Cardiac muscle cell (in vitro differentiated cells and primary cell): ENCODE results near the gene SEC61G. TPM values are rescaled to one million over a fixed set of nuclear protein-coding genes. Genes with fewer than 3 reads are reported as not detected.

ENCODE experiments used
- DNase-seq, 2 donors: peaks; one replicate each; pipeline versions ENCODE4 v3.0.0 to v3.0.0-alpha.2; 2010 to 2017; ENCODE audit warnings: low read depth in 1 of 2, low spot score in 1 of 2
- H3K27ac ChIP-seq: fragments of 200-600 bp; sonication (generic); 2 replicates; pipeline ENCODE4 v1.5.1; 2016
- H3K27me3 ChIP-seq: fragments of 200-600 bp; sonication (generic); 2 replicates; pipeline ENCODE4 v1.6.0; 2016; ENCODE audit warnings: control low read depth
- H3K36me3 ChIP-seq: fragments of 200-600 bp; sonication (generic); 2 replicates; pipeline ENCODE4 v1.5.1; 2016; ENCODE audit warnings: control low read depth
- H3K4me1 ChIP-seq: fragments of 200-600 bp; sonication (generic); 2 replicates; pipeline ENCODE4 v1.8.1; 2017; ENCODE audit warnings: low read depth, mild to moderate bottlenecking, mixed run types
- H3K4me3 ChIP-seq: fragments of 200-600 bp; sonication (generic); 2 replicates; pipeline ENCODE4 v1.5.1; 2016; ENCODE audit warnings: mild to moderate bottlenecking
- H3K9me3 ChIP-seq: fragments of 200-600 bp; sonication (generic); 2 replicates; pipeline ENCODE4 v1.5.1; 2017; ENCODE audit warnings: low read depth, mild to moderate bottlenecking, control low read depth
- CTCF ChIP-seq: IDR thresholded peaks from 2 replicates; pipeline ENCODE4 v1.5.1; 2012; ENCODE audit warnings: low read depth, mild to moderate bottlenecking, low read length
- polyA plus RNA-seq: library from polyadenylated mRNA; unstranded; fragments of >200 nt; fragmentation: Nextera tagmentation; extraction: Ambion mirVana; gene quantifications from 2 replicates; pipeline ENCODE4 v1.2.1, GENCODE V29; 2016
- total RNA-seq: library from RNA; depleted of rRNA; stranded (reverse); fragments of >200 nt; gene quantifications from 2 replicates; pipeline ENCODE4 v1.2.3, GENCODE V29; 2016

Gene SEC61G
- total and polyA plus RNA-seq, 2 experiments from 2014 or later: 254 to 502 TPM

GRCh38 chr7:54796853-54797252 is 37.8 kb upstream of the SEC61G start:
- no peak overlapping the region for H3K27ac ChIP-seq
- H3K9me3 ChIP-seq: no peaks in the 10 kb centered on the region
- H3K4me3 ChIP-seq: no peak overlapping the region
- no peak for TF ChIP-seq CTCF
- no peaks in the 10 kb centered on the region for H3K27me3 ChIP-seq
- H3K36me3 ChIP-seq: no peaks in the 10 kb centered on the region
- H3K4me1 ChIP-seq: no peaks in the 10 kb centered on the region
- no peak for DNase-seq

GRCh38 chr7:54796150-54796549 is 37.1 kb upstream of the SEC61G start:
- no peak overlapping the region for H3K4me3 ChIP-seq
- H3K9me3 ChIP-seq: no peaks in the 10 kb centered on the region
- no peaks in the 10 kb centered on the region for H3K4me1 ChIP-seq
- no peaks in the 10 kb centered on the region for H3K27me3 ChIP-seq
- H3K27ac ChIP-seq: no peak overlapping the region
- DNase-seq: peak in 1 of 2 donors; percentile 55
- H3K36me3 ChIP-seq: no peaks in the 10 kb centered on the region
- TF ChIP-seq CTCF: no peak

- TF ChIP-seq CTCF: no peak
- H3K4me3 ChIP-seq: no peak overlapping the region
Observed at GRCh38 chr7:54792383-54792782, 33.4 kb upstream of the SEC61G start.

GRCh38 chr7:54788664-54789063 is 29.7 kb upstream of the SEC61G start:
- Histone ChIP-seq H3K4me1 (no peaks in the 10 kb centered on the region), H3K9me3 (no peaks in the 10 kb centered on the region), H3K4me3 (no peak overlapping the region), H3K27ac (no peak overlapping the region), H3K36me3 (no peaks in the 10 kb centered on the region), H3K27me3 (peaks cover 17% of the 10 kb centered on the region)
- peak; percentile 76 for TF ChIP-seq CTCF
- peak; percentile 65 to 87 for DNase-seq

More at GRCh38 chr7:54792383-54792782, 33.4 kb upstream of the SEC61G start:
- Histone ChIP-seq H3K27ac (no peak overlapping the region), H3K4me1 (no peaks in the 10 kb centered on the region), H3K36me3 (no peaks in the 10 kb centered on the region), H3K27me3 (peaks cover 17% of the 10 kb centered on the region), H3K9me3 (no peaks in the 10 kb centered on the region)
- no peak for DNase-seq

- H3K36me3 ChIP-seq: no peaks in the 10 kb centered on the region
- H3K4me1 ChIP-seq: no peaks in the 10 kb centered on the region
- no peak overlapping the region for H3K27ac ChIP-seq
- no peak for TF ChIP-seq CTCF
- H3K4me3 ChIP-seq: no peak overlapping the region
- H3K27me3 ChIP-seq: peaks cover 15% of the 10 kb centered on the region
- H3K9me3 ChIP-seq: no peaks in the 10 kb centered on the region
- no peak for DNase-seq
Observed at GRCh38 chr7:54785261-54785660, 26.2 kb upstream of the SEC61G start.

- Histone ChIP-seq H3K4me1 (no peaks in the 10 kb centered on the region), H3K27me3 (peaks cover 3% of the 10 kb centered on the region), H3K4me3 (no peak overlapping the region), H3K9me3 (no peaks in the 10 kb centered on the region), H3K36me3 (no peaks in the 10 kb centered on the region), H3K27ac (no peak overlapping the region)
- no peak for TF ChIP-seq CTCF
- DNase-seq: no peak
Observed at GRCh38 chr7:54783952-54784351, 24.9 kb upstream of the SEC61G start.
